Stimulated activated CD4-positive, alpha-beta T cell treated with anti-CD3 and anti-CD28 coated beads, Interleukin-4, amount 100 ng/mL, for 48 hours (primary cell): ENCODE measurements around the gene SEPTIN6.
"Not testable (repeated sequence)": the region's sequence is repeated elsewhere in the genome, so short reads cannot be mapped to it uniquely, and the experiment has no call there.

Experiments used
- DNase-seq, 2 donors: peaks; one replicate each; pipeline ENCODE4 v3.0.0-alpha.2; 2020; ENCODE audit warnings: low read depth in 2 of 2

The SEPTIN6 gene

GRCh38 chrX:119690921-119691716, 1.8 kb downstream of the SEPTIN6 start:
- DNase-seq = peak; percentile 48 to 61

GRCh38 chrX:119688911-119689321, 4.1 kb downstream of the SEPTIN6 start:
- no peak for DNase-seq

GRCh38 chrX:119687661-119688413, 5.1 kb downstream of the SEPTIN6 start:
- DNase-seq = no peak

- no peak for DNase-seq
Observed at GRCh38 chrX:119686087-119686691, 6.8 kb downstream of the SEPTIN6 start.

GRCh38 chrX:119685225-119686066, 7.5 kb downstream of the SEPTIN6 start:
- DNase-seq = no peak

- no peak for DNase-seq
Observed at GRCh38 chrX:119684916-119685224, 8.1 kb downstream of the SEPTIN6 start.

- not testable (repeated sequence) for DNase-seq
Observed at GRCh38 chrX:119684312-119684711, 8.7 kb downstream of the SEPTIN6 start.

GRCh38 chrX:119682019-119682989, 10.7 kb downstream of the SEPTIN6 start:
- no peak for DNase-seq

- DNase-seq = no peak
Observed at GRCh38 chrX:119677654-119677981, 15.3 kb downstream of the SEPTIN6 start.

- DNase-seq = no peak
Observed at GRCh38 chrX:119676949-119677653, 15.9 kb downstream of the SEPTIN6 start.

- no peak for DNase-seq
Observed at GRCh38 chrX:119673336-119673735, 19.6 kb downstream of the SEPTIN6 start.

- DNase-seq = no peak
Observed at GRCh38 chrX:119672426-119672825, 20.5 kb downstream of the SEPTIN6 start.

GRCh38 chrX:119669424-119670037, 23.4 kb downstream of the SEPTIN6 start:
- DNase-seq = no peak

- no peak for DNase-seq
Observed at GRCh38 chrX:119667111-119667878, 25.7 kb downstream of the SEPTIN6 start.

GRCh38 chrX:119664877-119665276, 28.1 kb downstream of the SEPTIN6 start:
- DNase-seq = not testable (repeated sequence)

GRCh38 chrX:119661486-119661885, 31.5 kb downstream of the SEPTIN6 start:
- DNase-seq = no peak

- no peak for DNase-seq
Observed at GRCh38 chrX:119659522-119659921, 33.4 kb downstream of the SEPTIN6 start.

- peak; percentile 45 to 71 for DNase-seq
Observed at GRCh38 chrX:119655125-119655524, 37.8 kb downstream of the SEPTIN6 start.

GRCh38 chrX:119654112-119654531, 38.8 kb downstream of the SEPTIN6 start:
- no peak for DNase-seq
